HuH-7 (cell line): Measurements from ENCODE around the gene LANCL2.

Experiments
- DNase-seq: peaks from one replicate; pipeline ENCODE4 v3.0.0; 2011; ENCODE audit warnings: low spot score

LANCL2 gene

DNA sequence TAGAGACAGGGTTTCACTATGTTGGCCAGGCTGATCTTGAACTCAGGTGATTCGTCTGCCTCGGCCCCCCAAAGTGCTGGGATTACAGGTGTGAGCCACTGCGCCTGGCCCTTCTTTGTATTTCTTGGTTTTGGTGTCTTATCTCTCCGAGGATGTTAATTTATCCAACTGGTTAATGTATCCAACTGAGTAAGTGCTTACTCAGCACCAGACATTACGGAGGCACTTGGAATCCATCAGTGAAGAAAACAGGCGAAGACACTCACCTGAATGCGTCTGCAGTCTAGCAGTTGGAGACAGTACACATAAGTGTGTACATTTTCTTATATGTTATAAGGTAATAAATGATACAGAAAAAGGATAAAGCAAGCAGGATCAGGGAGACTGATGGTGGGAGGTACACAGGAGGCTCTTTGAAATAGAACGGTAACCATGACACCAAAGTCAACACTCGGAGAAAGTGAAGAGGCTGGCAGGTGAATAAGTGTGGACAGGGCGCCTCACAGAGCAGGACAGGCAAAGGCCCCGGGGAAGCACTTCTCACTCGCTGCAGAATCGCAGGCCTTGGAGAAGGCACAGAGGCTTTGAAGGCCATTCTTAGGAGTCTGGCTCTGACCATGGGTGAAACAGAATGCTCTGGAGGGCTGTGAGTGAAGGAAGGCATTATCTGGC lies 73.1 kb downstream of the LANCL2 start:
- DNase-seq: no peak

DNA sequence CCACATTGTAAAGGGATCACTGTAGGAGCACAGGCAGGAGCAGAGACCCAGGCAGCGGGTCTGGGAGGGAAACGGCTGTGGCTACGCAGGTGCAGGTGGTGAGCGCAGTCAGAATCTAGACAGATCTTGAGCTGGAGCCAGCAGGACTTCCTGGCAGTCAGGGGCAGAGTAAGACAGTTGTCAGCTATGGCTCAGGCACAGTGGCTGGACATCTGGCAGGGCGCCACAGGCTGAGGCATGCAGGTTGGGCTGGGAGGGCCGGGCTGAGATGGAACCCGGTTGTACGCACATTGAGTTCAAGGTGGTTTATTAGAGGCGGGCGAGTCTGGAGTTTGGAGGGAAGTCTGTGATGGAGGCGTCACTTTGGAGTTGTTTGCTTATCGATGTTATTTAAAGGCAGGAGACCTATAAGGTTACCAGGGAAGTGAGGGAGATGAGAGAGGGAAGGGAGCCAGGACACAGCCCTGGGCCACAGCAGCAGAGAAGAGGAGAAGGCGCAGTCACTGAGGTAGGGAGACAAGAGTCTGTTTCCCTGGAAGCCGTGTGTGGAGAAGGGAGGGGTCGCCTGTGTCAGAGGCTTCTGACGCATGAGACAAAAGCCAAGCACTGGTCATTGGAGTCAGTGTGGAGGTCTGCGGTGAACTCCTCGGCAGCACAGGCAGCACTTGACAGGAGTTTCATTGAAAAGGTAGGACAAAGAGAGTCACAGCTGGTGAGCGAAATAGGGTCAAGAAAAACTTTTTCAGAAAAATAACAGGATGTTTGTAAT lies 73.8 kb downstream of the LANCL2 start:
- DNase-seq: no peak

DNA sequence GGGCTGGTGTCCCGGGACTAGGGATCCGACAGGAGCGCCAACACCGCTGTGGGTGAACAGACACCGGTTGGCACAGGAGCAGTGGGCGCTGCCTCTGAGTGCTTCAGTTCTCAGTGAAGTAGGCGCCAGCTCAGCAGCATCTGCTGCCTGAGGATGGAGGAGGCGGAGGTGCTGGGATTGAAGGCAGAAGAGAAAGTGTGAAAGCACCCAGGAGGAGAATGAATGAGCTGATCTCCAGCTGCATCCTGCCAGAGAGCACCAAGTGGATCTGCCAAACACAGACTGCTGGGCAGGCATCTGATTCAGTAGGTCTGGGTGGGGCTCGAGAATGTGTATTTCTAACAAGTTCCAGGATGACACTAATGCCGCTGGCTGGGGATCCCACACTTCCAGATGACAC lies 74.5 kb downstream of the LANCL2 start:
- no peak for DNase-seq

DNA sequence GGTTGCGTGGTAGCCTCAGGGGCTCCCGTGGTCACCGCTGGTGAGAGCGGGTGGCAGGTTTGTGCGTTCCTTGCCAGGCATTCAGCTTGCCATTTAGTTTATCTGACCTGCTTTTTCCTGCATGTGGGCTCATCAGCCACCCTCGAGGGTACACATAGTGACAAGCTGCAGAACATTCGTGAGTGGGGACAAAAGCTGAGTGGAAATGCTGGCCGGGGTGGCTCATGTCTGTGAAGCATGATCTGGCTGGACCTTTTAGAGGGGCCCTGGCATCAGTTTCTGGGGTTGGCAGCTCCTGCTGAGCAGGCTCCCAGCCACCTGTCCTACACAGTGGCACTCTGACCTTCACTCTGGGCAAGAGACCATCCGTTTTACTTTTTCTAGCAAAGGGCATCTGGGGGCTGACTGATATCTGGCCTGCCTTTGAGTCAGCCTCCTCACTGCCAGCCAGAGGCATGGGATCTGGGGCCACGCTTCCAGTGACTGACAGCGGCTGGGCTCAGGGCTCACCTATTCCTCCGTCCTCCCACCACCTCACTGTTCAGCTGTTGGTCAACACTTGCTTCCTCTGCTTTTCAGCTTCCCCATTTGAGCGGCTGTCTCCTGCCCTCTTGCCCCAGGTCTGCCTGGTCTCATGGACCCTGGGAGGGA lies 75.0 kb downstream of the LANCL2 start:
- no peak for DNase-seq

DNA sequence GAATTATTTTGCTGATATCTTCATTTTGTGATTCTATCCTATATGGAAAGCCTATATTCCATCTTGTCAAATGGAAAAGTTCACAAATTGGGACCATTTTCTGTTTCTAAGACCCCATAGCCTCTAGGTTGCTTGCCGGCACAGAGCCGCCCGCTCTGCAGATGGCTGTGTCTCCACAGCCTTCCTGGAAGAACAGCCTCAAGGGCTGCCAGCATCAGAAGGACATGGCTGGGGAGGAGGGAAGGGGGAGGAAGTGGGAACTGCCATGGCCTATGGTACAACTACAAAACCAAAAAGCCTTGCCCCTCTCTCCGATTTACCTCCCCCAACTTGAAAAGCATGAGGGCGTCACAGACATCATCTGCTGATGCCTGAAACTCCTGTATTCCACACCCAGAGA lies 75.9 kb downstream of the LANCL2 start:
- no peak for DNase-seq

DNA sequence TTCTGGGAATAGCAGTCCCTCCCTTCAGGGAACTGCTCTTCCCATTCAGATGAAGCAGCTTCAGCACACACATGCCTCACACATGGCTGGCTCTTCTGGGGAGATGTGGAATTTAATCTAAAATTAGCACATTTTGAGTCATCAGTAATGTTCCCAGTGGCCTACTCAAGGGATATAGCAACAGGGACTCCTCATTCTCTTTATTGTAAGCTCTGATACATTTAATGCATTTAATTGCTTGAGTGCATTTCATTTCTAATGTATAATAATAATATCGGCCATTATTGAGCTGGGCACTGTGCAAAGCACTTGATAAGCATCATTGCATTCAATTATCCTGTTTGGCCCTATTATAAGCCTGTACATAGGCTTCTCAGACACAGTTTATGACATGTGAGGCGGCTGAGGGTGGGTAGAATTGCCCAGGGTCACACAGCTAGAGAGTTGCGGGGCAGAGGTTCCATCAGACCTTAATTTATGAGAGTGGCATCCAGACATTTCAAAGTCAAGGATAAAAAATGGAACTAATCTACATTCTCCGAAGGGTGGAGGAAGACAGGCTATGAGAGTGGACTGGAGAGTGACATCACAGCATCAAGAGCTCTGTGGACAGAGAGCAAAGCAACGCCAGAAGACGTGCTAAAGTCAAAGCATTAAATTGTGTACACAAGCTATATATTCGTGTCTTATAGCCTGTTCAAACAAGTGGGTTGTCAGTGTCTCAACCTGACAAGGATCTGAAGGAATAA lies 76.8 kb downstream of the LANCL2 start:
- DNase-seq: no peak

DNA sequence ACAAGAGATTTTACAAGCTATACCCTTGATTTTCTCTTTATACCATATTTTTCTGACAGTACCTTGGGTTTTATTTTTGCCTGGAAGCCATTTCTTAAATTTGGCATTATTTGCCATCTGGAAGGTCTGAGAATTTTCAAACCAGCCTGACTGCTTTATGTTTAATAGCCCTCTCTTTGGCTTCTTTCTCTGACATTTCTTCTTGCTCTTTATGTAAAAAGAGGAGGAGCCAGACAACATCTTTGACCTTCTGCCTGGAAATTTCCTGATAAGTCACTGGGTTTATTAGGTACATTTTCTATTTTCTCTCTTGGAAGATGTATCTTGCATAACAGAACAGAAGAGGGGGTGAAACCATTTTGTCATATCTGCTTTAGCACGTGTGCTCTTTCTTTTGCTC lies 79.6 kb downstream of the LANCL2 start:
- no peak for DNase-seq

DNA sequence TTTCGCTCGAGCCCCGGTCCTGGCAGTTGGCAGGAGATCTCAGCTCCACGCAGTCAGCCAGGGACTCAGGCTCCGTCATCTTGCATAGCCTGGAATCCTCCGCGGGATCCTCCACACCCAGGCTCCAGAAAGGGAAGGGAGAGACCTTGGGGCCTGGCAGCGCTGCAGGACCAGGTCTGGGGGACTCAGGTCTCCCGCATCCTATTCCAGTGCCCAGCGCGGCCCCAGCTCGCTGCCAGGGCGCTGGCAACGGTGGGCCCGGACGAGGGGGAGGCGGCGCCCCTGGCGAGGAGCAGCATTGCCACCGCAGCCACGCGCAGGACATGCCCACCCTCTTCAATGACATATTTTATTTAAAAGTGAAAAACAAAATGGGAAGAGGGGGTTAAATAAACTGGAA lies 83.4 kb downstream of the LANCL2 start:
- DNase-seq: no peak

DNA sequence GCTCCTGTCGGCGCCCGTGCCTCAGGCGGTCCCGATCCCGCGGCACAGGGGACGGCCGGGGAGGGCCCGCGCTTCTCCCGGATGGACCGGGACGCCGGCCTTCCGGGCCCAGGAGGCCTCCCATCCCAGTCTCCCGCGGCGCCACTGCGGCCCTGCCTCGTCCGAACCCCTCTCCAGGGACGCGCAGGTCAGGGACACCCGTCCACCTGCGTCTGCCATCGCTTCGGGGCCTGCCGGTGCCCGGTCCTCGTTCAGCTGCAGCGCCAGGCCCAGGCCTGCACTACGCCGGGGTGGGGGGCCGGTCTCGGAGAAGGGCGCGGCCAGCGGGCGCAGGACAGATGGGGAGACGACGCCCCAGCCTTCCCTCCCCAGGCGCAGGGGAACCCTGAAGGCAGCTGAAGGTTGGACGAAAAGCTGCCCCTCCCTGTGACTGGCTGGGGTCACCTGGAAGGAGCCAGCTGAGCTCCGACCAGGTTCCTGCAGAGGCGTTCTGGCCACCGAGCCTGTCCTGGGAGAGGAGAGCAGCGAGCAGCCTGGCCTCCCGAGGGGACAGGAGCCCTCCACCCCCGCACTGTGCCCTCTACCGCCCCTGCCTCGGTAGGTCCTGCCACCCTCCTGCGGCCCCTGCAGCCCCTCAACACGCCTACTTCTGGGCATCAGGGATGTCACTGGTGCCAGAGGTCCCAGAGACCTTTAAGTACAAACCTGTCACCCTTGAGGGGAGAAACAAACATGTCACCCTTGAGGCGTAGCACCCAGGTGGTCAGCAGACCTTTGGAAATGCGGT lies 84.3 kb downstream of the LANCL2 start:
- no peak for DNase-seq

DNA sequence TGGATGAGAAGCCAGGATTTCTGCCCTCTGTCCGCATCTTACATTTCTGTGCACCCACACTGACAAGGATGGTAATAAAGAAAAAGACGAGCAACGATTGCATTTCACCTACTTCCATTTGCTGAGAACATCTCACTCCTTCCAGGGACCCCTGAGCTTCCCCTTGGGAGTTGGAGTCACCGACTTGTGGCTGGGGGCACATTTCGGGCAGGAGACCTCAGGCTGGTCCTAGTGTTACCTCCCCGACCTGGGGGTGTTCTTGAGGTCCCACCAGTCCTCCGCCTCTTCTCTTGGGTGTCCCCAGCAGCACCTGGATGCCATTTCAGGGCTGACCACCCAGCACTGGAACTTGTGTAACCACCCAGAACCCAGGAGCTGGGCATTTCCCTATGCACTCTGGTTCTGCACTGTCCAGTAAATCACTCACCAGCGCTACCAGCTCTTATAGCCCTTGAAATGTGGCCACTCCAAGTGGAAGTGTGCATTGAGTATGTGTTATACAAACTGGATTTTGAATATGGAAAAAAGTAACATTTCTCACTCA lies 84.9 kb downstream of the LANCL2 start:
- DNase-seq: no peak

DNA sequence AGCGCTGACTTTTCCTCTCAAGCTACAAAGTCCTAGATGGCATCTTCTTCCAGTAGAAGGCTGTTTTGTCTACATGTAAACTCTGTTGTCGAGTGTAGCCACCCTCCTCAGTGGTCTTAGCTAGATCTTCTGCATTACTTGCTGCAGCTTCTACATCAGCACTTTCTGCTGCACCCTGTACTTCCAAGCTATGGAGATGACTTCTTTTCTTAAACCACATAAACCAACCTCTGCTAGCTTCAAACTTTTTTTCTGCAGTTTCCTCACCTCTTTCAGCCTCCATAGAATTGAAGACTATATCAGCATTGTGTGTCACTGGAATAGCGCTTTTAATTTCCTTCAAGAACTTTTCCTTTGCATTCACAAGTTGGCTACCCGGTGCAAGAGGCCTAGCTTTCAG lies 87.8 kb downstream of the LANCL2 start:
- DNase-seq: no peak

DNA sequence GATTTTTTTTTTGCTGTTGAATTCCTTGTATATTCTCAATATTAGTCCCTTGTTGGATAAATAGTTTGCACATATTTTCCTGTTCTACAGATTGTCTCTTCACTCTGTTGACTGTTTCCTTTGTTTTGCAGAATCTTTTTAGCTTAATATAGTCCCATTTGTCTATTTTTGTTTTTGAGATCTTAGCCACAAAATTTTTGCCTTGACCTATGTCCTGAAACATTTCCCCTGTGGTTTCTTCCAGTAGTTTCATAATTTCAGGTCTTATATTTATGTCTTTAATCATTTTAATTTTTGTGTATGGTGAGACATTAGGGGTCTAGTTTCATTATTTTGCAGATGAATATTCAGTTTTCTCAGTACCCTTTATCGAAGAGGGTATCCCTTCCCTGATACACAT lies 92.7 kb downstream of the LANCL2 start:
- DNase-seq: no peak

DNA sequence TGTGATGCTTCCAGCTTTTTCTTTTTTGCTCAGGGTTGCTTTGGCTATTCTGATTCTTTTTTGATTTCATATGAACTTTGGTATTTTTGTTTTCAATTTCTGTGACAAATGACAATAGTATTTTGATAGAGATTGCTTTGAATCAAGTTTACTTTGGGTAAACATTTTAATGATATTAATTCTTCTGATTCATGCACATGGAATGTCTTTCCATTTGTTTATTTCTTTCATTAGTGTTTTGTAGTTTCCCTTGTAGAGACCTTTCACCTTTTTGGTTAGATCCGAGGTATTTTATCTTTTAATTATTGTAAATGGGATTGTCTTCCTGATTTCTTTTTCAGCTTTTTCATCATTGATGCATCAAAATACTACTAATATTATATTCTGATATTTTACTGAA lies 93.2 kb downstream of the LANCL2 start:
- DNase-seq: no peak

DNA sequence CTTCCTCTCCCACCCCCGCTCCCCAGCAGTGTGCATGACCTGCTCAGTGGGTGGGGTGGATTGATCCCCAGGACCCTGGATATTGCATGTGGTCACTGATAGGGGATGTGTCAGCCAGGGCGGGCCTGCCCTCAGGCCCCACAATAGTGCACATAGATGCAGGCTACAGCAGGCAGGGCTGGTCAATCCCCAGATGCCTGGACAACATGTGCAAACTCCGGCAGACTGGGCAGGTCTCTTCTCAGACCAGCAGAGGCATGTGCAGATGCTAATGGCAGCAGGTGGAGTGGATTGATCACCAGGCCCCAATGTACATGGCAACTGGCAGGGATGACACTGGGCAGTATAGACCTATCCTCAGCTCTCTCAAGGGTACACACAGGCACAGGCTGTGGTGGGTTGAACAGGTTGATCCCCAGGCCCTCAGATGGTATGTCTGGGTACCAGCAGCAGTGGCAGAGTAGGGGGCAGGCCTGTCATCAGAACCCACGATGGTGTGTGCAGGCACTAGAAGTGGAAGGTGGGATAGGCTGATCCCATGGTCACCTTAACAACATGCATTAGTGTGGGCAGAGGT lies 98.6 kb downstream of the LANCL2 start:
- no peak for DNase-seq

DNA sequence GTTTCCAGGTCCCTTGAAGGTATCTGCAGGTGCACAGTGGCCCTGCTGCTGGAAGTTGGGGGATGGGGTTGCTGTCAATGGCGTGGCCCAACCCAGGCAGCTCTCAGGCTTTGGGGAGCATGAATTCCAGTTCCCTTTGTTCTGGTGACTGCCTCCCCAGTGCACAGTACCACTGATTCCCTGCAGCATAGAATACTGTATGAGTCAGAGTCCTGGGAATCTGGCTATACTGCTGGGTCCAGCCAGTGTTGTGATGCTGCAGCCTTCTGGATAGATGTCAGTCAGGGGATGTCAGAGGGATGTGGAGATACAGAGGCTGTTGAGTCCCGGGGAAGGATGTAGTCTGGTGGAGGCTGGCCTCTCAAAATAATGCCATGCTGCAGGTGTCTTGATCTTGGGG lies 99.3 kb downstream of the LANCL2 start:
- DNase-seq: no peak

DNA sequence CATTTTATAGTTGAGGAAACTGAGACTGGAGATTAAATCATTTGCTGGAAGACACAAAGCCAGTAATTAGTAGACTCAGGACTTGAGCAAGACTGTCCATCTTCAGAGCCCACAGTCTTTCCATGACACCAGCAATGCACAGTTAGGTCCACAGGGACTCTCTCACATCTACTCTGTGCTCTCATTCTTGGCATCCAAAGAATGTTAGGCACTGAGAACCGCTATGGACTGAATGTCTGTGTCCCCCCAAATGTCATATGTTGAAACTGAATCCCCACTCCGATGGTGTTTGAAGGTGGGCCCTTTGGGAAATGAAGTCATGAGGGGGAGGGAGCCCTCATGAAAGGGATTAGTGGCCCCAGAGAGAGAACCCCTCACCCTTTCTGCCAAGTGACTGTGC lies 100.6 kb downstream of the LANCL2 start:
- no peak for DNase-seq

DNA sequence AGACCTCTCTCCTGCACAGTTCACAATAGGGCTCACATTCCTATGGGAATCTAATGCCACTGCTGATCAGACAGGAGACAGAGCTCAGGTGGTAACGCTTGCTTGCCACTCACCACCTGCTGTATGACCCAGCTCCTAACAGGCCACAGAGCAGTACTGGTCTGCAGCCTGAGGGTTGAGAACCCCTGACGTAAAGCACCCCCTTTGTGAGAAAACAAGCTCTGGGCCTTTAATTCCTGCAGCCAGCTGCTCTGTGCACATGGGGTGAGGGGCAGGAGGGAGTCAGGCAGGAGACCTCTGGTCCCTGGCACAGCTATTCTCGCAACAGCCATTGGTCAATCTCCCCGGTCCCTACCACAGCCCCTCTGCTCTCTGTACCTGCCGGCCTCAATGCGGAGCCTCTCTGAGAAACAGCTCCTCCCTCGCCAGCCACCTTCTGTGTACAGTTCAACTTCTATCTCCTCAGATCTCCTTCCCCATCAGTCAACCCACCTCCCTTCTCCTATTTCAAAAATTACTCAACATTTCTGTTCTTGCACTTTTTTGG lies 102.0 kb downstream of the LANCL2 start:
- DNase-seq: no peak

DNA sequence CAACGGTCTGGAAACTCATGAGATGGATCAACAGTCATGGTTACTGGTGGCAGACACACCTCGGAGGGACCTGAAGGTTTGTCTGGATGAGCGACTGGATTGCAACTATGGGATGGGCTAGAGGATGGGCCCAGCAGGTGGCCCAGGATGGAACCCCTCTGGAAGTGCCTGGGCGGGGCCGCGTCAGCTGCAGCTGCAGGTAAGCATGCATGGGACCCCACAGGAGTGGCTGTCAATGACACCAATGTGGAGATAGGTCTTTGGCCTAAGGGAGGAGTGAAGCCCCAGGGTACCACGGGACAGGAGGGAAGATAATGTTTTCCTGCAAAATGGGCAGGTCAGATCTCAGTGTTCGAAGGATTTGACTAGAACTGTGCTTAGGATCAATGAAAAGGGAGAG lies 103.4 kb downstream of the LANCL2 start:
- DNase-seq: no peak

DNA sequence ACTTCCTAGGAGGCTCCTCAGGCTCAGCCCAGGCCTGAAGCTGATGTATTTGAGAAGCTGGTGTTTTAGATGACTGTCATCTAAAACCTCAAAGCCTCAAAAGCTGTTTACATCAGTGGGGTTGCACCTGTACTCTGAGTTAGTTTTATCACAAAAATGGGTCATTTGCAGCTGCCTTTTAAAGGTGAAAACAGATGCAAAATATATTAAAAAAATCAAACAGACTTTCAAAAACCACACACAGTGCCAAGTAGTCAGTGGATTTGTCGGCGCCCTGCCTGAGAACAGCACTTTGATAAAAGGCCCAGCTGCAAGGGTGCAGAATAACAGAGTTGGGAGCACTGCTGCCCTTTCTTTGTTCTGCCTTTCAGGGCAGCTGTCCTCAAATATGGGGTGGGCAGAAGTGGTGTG lies 104.1 kb downstream of the LANCL2 start:
- DNase-seq: no peak

DNA sequence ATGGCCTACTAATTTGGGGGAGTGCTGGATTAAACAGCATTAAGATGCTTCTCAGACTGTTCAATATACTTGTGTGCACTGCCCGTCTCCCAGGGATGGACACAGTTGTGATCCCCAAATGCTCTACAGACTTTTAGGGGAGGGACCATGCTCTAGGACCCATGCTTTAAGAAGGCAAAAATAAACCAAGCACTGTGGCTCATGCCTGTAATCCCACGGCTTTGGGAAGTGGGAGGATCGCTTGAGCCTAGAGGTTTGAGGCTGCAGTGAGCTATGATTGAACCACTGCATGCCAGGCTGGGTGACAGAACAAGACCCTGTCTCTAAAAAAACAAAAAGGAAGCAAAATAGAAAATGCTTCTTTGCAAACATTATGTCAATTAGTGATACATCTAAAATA lies 104.6 kb downstream of the LANCL2 start:
- no peak for DNase-seq

DNA sequence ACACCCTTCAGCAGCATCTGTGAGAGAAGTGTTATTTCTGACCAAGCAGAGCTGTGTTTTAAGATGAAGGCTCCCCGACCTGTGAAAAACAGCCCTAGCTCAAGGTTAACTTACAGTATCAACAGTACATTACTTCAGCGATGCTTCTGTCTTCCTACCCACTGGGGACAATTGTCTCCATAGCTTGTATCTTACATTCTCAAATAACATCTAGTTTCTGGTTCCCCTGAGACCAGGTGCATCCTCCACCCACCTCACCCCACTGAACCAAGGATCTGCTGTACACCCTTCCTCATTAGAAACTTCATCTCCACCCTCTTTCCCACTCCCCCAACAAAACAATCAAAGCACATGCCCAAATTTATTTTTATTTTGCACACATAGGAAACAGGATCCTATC lies 105.1 kb downstream of the LANCL2 start:
- no peak for DNase-seq
